Parathyroid adenoma (tissue), 2 donors: ENCODE data around the gene ARMC2.

Source experiments
- H2AFZ ChIP-seq: fragments of 300-600 bp; sonication (generic); one replicate; pipeline ENCODE4 v1.7.0; 2017; ENCODE audit warnings: antibody characterized with exemption, mild to moderate bottlenecking
- H3K27ac ChIP-seq: fragments of 300-600 bp; sonication (generic); one replicate; pipeline ENCODE4 v1.7.0; 2017
- H3K27me3 ChIP-seq: fragments of 300-600 bp; sonication (generic); one replicate; pipeline ENCODE4 v1.7.0; 2017; ENCODE audit warnings: low read length; ENCODE audit not compliant: control insufficient read depth, insufficient read depth
- H3K36me3 ChIP-seq: fragments of 300-600 bp; sonication (generic); one replicate; pipeline ENCODE4 v1.7.0; 2017; ENCODE audit warnings: low read length; ENCODE audit not compliant: control insufficient read depth, insufficient read depth
- H3K4me1 ChIP-seq: fragments of 300-600 bp; sonication (generic); one replicate; pipeline ENCODE4 v1.7.0; 2017; ENCODE audit warnings: control low read depth
- H3K4me2 ChIP-seq: fragments of 300-600 bp; sonication (generic); one replicate; pipeline ENCODE4 v1.7.0; 2017; ENCODE audit warnings: low read length
- H3K4me3 ChIP-seq: fragments of 300-600 bp; sonication (generic); one replicate; pipeline ENCODE4 v1.7.0; 2017; ENCODE audit warnings: low read depth, low read length
- H3K79me2 ChIP-seq: fragments of 300-600 bp; sonication (generic); one replicate; pipeline ENCODE4 v1.7.0; 2017; ENCODE audit warnings: control low read depth
- H3K9ac ChIP-seq: fragments of 300-600 bp; sonication (generic); one replicate; pipeline ENCODE4 v1.7.0; 2017; ENCODE audit warnings: mild to moderate bottlenecking
- H3K9me3 ChIP-seq: fragments of 300-600 bp; sonication (generic); one replicate; pipeline ENCODE4 v1.7.0; 2017; ENCODE audit warnings: low read length; ENCODE audit not compliant: control insufficient read depth
- TF ChIP-seq, protein P1 (sequence below): fragments of 300-600 bp; sonication (generic); IDR thresholded peaks from one replicate; pipeline ENCODE4 v1.7.0; 2017; ENCODE audit warnings: antibody characterized with exemption, mild to moderate bottlenecking
- donor health status: primary hyperparathyroidism.

ARMC2 gene

DNA sequence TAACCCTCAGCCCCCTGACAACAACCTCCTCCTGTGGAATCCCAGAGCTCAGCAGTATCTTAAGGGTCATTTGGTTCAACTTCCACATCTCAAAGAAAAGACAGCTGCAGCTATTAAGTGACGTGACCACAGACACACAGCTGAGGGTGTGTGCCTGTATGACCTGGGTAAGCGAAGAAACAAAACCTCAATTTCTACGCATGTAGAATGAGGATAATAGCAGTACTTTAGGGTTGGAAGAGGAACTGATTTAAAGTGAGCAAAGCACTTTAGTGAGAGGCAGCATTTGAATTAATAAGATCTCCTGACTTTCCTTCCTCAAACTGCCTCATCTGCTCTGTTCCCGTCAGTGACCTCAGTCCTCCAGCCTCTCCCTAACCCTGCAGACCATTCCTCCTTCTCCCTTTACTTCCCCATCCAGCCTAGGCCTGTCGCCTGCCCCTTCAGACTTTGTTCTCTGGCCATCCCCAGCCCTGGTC is 6.8 kb upstream of the ARMC2 start:
- H3K4me3 ChIP-seq, result no peak overlapping the region
- no peak overlapping the region for H3K4me2 ChIP-seq
- H3K4me1 ChIP-seq, result no peaks in the 10 kb centered on the region
- no peaks in the 10 kb centered on the region for H3K79me2 ChIP-seq
- no peaks in the 10 kb centered on the region for H3K27me3 ChIP-seq
- no peaks in the 10 kb centered on the region for H3K36me3 ChIP-seq
- H2AFZ ChIP-seq, result no peak overlapping the region
- no peak overlapping the region for H3K9ac ChIP-seq
- H3K27ac ChIP-seq, result peak overlapping the region; percentile 12
- TF ChIP-seq, protein P1, sequence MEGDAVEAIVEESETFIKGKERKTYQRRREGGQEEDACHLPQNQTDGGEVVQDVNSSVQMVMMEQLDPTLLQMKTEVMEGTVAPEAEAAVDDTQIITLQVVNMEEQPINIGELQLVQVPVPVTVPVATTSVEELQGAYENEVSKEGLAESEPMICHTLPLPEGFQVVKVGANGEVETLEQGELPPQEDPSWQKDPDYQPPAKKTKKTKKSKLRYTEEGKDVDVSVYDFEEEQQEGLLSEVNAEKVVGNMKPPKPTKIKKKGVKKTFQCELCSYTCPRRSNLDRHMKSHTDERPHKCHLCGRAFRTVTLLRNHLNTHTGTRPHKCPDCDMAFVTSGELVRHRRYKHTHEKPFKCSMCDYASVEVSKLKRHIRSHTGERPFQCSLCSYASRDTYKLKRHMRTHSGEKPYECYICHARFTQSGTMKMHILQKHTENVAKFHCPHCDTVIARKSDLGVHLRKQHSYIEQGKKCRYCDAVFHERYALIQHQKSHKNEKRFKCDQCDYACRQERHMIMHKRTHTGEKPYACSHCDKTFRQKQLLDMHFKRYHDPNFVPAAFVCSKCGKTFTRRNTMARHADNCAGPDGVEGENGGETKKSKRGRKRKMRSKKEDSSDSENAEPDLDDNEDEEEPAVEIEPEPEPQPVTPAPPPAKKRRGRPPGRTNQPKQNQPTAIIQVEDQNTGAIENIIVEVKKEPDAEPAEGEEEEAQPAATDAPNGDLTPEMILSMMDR, result no peak
- H3K9me3 ChIP-seq, result no peaks in the 10 kb centered on the region

DNA sequence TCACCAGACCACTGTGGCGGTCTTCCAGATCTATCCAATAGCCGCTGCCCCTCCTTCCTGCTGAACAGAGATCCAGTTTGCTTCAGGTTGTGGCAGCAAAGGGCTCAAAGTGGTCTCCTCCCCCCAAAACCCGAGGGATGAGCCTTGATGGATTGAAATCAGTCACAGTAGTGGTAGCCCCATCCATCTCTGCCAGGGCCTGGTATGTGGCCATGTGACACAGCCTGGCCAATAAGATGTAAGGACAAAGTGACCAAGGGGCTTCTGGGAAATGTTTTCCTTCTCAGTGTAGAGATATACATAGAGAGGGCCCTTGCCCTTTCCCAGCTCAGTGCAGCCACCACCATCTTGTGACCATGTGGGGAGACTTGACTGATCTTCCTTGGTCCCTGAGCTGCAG is 4.1 kb upstream of the ARMC2 start:
- TF ChIP-seq, protein P1, result no peak
- no peak overlapping the region for H3K9ac ChIP-seq
- H3K4me3 ChIP-seq, result no peak overlapping the region
- H3K4me1 ChIP-seq, result peaks cover 3% of the 10 kb centered on the region
- H3K36me3 ChIP-seq, result no peaks in the 10 kb centered on the region
- peaks cover 5% of the 10 kb centered on the region for H3K79me2 ChIP-seq
- no peaks in the 10 kb centered on the region for H3K9me3 ChIP-seq
- H2AFZ ChIP-seq, result no peak overlapping the region
- no peak overlapping the region for H3K4me2 ChIP-seq
- no peaks in the 10 kb centered on the region for H3K27me3 ChIP-seq
- H3K27ac ChIP-seq, result no peak overlapping the region

DNA sequence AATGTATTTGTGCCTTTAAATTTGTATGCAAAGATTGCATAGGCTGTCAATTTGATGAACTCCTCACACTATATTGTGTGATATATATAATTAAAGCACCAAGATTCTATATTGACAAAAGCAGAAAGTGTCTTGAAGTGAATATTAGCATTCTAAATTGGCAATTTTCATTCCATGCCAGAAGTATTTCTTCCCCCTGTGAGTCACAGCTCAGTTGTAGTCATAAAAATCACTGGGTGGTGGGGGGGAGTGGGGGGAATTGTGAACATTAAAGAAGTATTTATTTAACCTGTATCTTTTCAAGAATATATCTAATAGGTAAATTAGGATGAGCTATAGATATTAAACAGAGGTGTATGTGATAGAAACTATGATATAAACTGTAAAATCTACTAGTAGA is 3.1 kb upstream of the ARMC2 start:
- peaks cover 5% of the 10 kb centered on the region for H3K4me1 ChIP-seq
- no peaks in the 10 kb centered on the region for H3K36me3 ChIP-seq

DNA sequence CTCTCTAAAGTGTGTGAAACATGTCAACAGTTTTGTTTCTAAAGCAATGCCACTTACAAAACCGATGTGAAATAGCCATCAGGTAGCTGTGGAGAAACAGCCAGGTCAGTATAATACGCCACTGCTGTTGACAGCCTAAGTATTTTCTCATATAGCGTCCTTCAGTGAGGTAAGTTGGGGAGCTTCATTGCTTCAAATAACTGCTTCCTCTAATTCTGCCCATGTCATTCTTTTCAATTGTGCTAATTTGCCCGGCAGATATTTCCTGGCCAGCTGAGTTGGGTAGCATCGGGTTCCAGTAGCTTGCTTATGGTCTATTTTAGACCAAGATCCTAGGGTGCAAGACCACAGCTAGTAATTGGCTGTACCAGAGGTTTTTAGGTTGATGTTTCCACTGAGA is 2.1 kb upstream of the ARMC2 start:
- no peak overlapping the region for H3K27ac ChIP-seq
- H2AFZ ChIP-seq, result no peak overlapping the region
- peaks cover 5% of the 10 kb centered on the region for H3K79me2 ChIP-seq
- H3K4me3 ChIP-seq, result no peak overlapping the region
- peaks cover 11% of the 10 kb centered on the region for H3K4me1 ChIP-seq
- TF ChIP-seq, protein P1, result no peak
- H3K4me2 ChIP-seq, result no peak overlapping the region
- H3K36me3 ChIP-seq, result no peaks in the 10 kb centered on the region
- no peaks in the 10 kb centered on the region for H3K9me3 ChIP-seq
- no peaks in the 10 kb centered on the region for H3K27me3 ChIP-seq
- no peak overlapping the region for H3K9ac ChIP-seq

More for the DNA sequence above, 3.1 kb upstream of the ARMC2 start:
- Histone ChIP-seq H3K9me3 (no peaks in the 10 kb centered on the region), H3K4me3 (no peak overlapping the region), H2AFZ (no peak overlapping the region), H3K79me2 (peaks cover 5% of the 10 kb centered on the region), H3K27ac (no peak overlapping the region), H3K4me2 (no peak overlapping the region), H3K9ac (no peak overlapping the region), H3K27me3 (no peaks in the 10 kb centered on the region)
- TF ChIP-seq, protein P1, result no peak

DNA sequence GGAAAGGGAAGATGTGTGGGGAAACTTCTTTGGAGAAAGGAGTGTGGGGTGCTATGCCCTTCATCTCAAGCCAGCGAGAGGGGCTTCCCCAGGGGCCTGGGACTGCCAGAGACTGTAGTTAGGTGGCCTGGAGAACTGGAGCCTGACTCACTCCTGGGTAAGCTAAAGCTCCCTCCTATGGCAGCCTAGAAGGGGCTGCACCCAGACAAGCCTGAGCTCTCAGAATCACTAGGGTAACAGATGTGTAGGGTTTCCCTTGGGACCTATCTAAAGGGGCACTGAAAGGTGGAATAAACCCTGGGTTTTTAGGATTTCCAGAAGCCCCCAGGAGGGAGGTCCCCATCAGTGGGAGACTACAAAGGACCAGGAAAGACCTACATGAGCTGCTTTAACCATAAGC is 1.6 kb upstream of the ARMC2 start:
- Histone ChIP-seq H3K9ac (no peak overlapping the region), H3K4me2 (no peak overlapping the region), H3K4me3 (no peak overlapping the region), H3K4me1 (peaks cover 11% of the 10 kb centered on the region), H3K27ac (no peak overlapping the region), H3K79me2 (peaks cover 7% of the 10 kb centered on the region), H3K27me3 (no peaks in the 10 kb centered on the region), H3K36me3 (no peaks in the 10 kb centered on the region), H3K9me3 (no peaks in the 10 kb centered on the region), H2AFZ (no peak overlapping the region)
- TF ChIP-seq, protein P1, result no peak
